Activated gamma-delta T cell treated with Interleukin-2 at 50 U/mL for 16 hours (primary cell): ENCODE data around the gene FUT3.

ENCODE experiments used
- DNase-seq: peaks from one replicate; pipeline ENCODE4 v3.0.0-alpha.2; 2020

The FUT3 gene

DNA sequence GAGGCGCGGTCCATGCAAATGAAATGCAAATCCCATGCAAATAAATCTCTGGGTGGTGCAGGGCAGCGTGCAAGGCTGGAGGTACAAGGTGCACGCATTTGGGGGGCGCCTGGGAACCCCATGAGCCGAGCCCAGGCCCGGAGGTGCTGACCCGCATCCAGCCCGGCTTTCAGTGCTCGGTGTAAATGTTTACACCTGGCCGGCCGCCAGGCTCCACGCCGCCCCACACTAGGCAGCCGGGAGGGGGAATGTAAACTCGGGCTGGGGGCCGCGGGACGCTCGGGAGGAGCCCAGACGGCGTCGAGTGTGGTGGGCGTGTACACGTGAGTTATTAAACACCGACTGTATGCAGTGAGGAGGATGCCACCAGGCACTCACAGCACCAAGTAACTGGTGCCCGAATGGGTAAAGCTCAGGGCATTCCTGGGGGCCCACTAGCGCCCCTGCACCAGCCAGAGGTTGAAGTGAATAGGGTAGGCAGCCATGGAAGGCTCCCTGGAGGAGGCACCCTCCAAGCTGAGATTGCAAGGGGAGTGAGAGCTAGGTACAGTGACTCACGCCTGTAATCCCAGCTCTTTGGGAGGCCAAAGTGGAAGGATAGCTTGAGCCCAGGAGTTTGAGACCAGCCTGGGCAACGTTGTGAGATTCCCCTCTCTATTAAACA is 28.9 kb downstream of the FUT3 start:
- DNase-seq = no peak

DNA sequence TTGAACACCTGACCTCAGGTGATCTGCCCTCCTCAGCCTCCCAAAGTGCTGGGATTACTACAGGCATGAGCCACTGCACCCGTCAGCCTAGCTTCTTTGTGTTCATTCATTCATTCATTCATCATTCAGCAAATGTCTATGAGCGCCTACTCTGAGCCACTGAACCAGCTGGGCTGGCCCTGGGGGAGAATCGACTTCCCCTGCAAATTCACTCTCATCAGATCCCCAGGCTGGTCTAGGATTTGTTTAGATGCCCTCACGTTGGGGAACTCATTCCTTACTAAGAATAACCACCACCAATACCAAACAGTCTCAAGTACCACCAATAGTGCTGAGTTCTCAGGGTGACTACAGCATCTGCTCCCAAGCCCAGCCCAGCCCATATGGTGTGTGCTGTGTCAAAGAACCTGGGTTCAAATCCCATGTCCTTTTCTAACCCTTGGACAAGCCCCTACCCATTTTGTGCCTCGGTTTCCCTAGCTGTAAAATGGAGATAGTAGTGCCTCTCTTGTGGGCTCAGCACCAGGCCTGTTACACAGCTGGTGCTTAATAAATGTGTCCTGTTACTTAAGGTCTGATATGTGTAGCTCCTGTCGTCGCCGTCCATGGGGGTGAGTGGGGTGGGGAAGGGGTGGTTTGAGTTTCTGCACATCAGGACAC is 29.6 kb downstream of the FUT3 start:
- DNase-seq = no peak

DNA sequence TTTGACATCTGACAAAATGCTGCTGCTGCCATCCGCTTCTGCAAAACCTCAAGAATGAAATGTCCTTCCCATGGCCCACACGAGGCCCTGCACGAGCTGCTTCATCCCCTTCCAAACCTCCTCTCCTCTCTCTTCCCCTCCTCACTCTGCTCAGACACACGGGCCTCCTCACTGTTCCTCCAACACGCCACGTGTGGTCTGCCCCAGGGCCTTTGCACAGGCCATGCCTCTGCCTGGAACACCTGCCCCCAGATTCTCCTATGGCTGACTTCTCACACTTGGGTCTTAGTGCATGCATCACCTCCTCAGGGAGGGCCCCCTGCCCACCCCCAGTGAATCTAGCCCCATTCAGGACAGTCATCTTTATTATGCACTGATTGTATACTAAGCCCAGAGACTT is 30.5 kb downstream of the FUT3 start:
- DNase-seq = no peak

DNA sequence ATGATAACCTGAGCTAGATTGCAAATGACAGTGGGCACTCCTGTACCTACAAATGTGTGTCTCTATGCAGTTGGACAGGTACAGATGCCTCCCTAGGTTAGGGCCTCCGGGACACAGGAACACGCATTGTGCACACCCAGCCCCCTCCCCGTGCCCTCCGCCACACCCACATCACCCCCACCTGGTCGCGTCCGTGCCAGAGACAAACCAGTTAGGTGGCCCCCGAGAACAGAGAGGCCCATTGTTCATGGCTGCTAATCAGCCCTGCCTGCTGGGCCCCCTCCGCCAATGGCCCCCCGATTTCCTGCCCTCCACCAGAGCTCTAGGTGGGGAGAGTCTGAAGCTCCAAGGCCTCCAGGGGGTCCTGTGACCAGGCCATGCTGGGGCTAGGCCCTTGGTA is 32.7 kb downstream of the FUT3 start:
- DNase-seq = no peak

DNA sequence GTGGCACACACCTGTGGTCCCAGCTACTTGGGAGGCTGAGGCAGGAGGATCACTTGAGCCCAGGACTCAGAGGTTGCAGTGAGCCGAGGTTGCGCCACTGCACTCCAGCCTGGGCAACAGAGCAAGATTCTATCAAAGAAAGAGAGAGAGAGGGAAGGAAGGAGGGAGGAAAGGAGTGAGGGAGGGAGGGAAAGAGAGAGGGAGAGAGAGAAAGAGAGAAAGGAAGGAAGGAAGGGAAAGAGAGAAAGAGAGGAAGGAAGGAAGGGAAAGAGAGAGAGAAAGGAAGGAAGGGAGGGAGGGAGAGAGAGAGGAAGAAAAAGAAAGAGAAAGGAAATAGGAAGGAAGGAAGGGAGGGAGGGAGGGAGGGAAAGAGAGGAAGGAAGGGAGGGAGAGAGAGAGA is 34.0 kb downstream of the FUT3 start:
- no peak for DNase-seq

DNA sequence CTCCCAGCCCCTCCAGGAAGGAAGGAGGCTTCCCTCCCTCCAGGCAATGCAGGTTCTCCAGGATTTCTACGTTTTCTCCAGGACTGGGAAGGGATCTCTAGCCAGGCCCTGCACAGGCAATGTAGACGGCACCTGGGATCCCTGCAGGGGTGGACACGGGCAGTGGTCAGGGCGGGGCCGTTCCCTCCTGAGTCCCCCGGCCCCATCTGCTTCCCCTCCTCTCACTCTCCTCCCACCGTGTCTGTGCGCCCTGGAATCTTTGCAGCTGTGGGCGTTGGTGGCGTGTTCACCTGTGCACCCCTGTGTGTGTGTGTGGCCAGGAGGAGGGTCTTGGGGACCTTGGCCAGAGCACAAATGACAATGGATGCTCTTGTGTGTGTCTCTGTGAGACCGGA is 36.4 kb downstream of the FUT3 start:
- DNase-seq = no peak

DNA sequence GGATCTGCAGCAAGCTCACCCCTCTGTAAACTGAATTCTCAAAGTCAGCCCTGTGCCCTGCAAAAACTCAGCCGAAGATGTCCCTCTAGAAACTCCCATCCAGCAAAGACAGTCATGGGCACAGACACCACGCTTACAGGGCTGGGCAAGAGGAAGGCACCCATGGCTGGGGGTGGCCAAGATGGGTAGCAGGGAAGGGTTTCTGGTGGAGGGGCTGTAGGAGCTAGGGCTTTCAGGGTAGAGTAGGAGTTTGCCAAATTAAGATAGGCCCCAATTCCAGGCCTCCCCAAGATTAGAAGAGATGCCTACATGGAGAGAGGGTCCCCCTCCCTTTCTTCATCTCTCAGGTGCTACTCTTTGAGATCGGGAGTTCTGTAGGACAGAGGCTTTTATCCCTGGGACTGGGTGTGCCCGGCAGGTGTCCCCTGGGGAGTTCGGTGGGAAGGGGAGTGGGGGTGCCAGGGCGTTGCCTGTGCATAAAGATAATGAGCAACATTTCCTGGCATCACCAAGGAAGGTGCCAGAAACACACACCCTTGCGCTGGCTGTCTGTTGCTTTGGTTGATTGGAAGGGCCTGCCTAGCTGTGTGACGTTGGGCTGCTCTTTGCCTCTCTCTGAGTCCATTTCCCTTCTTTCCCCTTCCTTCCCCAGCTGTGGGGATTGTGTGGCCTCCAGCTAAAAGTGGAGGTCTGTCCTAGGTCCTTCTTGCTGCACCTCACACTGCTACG is 37.0 kb downstream of the FUT3 start:
- no peak for DNase-seq

DNA sequence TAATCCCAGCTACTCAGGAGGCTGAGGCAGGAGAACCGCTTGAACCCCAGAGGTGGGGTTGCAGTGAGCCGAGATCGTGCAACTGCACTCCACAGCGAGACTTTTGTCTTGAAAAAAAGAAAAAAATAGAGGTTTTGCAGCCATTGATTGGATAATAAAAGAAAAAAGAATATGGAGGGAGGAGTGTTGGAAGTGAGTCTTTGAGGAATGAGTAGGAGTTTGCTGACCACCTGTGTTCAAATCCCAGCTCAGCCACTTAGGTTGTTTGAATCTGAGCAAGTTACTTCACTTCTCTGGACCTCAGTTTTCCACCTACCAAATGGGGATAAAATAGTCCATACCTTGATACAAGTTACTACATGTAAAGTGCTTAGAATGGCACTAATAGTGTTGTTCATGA is 40.1 kb downstream of the FUT3 start:
- DNase-seq = no peak

DNA sequence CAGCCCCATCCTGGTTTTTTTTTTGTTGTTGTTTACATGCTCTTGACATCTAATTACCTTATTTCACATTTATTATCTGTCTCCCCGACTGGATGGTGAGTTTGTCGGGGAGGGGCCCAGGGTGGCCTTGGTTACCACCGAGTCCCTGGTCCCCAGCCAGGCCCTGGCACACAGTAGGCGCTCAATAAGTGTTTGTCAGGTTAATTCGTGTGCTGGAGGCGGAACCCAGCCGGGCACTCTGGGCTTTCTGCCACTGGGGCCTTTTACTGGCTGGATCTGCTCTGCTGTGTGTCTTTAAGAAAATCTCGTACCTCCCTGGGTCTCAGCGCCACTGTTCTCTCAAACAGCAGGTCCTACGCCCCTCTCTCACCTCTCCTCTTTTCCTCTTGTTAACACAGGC is 41.8 kb downstream of the FUT3 start:
- DNase-seq = no peak

DNA sequence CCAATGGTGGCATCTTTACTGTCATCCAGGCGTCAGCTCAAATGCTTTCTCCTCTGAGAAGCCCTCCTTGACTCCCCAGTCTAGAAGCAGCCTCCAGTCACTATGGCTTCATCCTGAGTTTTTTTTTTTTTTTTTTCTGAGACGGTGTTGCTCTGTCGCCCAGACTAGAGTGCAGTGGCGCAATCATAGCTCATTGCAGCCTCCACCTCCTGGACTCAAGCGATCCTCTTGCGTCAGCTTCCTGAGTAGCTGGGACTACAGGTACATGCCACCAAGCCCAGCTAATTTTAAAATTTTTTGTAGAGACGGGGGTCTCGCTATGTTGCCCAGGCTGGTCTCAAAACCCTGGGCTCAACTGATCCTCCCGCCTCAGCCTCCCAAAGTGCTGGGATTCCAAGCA is 42.2 kb downstream of the FUT3 start:
- no peak for DNase-seq

DNA sequence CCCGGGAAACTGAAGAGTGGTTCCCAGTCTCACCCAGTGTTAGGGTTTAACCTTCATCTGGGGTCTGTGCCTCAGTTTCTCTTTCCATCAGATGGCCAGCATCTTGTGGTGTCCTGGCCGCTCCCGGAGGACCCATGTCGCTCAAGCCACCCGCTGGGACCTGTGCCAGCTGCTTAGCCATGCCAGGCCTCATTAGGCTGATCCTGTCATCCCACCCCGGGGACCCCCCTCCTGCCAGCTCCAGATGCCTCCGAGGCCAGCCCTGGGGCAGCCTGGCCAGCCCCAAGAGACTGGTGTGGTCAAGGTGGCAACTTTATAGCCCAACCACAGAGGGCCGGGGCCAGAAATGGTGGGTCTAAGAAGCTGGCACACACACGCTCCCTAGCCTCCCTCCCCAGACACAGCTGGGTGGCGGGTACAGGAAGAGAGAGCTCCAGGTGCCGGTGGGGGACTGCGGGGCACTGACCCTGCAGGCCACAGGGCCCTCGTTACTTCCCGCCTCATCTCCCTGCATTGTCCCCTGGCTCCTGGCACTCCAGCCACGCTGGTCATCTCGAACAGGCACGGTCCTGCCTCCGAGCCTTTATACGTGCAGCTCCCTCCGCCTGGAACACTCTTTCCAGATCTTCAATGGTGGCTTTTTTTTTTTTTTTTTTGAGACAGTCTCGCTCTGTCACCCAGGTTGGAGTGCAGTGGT is 43.0 kb downstream of the FUT3 start:
- no peak for DNase-seq

DNA sequence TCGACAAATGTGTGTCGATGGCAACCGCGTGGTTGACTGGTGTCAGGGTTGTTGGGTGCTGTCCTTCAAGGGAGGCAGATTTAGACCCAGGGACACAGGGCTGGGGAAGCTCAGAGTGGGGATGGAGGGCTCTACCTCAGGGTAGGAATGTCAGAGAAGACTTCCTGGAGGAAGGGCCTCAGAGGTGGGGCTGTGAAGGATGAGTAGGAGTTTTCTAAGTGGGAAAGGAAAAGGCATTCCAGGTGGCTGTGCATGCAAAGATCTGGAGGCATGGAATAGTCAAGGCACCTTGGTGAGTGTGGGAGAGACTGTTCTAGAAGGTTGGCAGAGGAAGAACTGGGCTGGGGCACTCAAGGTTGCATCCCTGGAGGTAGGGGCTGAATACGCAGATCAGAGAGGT is 44.3 kb downstream of the FUT3 start:
- no peak for DNase-seq

DNA sequence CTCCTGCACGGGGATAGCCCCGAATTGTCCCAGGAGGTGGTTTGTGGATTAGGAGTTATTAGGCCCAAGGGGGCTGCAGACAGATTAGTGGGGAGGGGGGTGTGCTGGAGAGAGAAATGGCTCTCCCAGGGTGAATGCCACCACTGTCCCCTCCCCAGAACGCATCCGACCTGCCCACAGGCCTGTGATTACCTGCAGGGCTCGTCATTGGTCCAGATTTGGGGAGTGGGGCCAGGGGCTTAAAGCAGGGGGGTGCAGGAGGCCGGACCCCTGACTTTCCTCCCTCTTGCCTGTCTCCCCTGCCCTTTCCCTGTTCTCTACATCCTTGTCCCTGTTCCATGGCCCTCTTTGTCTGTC is 45.1 kb downstream of the FUT3 start:
- no peak for DNase-seq

DNA sequence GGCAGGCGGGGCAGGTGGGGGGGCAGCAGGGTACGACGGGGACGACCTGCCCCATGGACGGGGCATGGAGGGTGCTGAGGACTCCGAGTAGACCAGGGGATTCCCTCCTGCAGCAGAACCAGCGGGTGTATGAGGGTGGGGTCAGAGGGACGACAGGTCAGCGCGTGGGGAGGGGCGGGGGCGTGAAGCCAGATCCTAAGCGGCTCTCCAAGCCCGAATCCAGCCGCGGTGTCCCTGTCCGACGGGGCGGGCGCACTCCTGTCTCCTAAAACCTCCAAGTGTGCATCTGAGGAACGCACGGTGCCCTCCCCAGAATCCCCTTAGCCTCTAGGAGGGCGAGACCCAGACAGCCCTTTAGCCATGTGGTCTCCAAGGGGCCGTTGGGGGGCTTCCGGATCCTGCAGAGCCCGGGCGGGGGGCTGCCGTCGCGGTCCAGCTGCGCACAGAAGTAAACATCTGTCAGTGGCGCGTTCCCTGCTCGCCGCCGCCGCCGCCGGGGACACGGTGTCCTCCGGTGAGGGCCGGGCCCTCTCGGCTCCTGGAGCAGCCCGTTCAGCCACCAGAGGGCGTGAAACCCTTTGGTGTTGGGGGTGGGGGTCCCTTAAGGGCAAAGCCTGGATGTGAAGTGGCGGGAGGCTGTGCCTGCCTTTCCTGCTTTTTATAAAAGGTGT is 45.7 kb downstream of the FUT3 start:
- peak; percentile 60 for DNase-seq

DNA sequence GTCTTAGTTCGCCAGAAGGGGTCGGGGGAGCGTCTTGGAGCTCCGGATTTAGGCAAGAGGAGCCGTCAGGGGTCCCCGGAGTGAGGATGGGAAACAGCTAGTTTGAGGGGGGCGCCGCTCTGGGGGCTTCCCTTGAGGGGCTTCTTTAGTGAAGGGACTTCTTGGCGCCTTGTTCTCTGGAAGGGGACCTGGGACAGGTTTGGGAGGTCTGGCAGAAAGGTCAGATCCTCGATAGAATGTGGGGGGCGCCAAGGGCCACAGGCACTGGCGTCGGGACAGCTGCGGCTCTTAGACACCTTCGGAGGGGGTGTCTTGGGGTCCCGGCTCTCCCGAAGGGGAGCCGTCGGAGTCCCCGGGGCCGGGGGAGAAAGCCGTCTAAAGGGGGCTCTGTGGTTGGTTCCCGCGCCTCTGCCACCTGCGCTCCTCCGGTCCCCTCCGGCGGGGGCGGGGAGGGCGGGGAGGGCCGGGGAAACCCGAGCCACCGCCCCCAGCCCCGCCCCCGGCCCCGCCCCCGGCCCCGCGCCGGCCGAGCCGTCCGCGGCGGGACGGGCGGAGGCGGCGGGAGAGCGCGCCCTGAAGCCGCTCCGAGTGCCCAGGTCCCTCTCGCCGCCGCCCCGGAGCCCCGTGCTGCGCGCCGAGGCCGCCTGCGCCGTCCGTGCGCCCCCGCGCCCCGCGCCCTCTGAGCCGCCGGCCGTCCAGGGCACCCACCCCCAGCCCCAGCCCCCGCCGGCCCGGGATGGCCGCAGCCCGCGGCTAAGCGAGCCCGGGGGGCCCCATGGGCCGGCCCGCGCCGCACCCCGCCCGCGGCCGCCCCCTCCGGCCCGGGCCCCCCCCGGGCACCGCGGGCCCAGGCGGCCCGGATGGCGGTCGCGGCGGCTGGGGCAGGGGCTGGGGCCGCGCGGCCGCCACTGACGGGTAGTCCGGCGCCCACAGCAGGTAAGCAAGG is 46.5 kb downstream of the FUT3 start, which contains the start of gene NRTN:
TSS of gene NRTN (plus strand) at position 552 of the 946 bp plus-strand sequence. CDS start 19,099 bp downstream, outside the sequence.
- DNase-seq = peak; percentile 35

DNA sequence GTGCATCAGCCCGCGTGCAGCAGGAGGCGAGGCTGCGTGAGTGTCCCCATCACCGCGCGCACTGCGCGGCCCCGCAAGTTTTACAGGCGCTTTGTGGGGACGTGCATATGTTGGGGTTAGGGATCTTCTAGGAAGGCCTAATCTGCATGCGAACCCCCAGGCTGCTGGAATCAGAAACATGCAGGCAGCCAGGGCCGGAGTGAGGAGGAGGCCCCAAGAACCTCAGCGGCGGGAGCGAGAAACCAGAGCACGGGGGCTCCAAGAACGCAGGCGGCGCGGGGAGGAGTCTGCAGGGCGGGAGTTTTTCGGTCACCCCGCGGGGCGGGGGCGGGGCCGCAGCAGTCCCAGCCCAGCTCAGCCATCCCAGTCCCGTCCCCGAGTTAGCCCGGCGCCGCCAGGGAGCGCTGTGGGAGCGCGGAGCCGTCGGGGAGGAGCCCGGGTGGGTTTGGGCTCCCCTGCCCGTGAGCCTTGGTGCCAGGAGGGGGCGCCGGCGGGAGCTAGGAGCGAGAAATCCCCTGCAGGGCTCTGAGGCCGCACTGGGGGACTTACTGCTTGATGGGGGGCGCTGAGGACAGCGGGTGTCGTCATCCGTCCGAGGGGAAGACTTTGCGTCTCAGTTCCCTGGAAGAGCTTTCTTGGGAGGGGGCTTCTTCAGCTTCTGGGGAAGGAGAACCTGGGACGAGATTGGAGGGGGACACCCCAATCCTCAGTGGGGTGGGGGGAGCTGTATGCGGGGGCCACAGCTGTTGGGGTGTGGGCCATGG is 47.3 kb downstream of the FUT3 start:
- peak; percentile 88 for DNase-seq

DNA sequence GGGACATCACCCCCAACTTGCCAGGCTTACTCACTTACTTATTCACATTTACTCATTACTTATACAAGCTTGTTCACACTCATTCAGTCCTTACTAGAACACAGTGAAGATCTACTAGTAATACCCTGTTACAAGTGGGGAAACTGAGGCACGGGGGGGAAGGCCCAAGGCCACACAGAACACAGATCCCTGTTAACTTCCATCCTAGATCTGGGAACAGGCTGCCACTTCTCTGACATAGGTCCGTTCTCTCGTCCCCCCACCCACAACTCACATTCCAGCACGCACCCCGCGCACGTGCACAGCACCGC is 47.9 kb downstream of the FUT3 start:
- DNase-seq = no peak

DNA sequence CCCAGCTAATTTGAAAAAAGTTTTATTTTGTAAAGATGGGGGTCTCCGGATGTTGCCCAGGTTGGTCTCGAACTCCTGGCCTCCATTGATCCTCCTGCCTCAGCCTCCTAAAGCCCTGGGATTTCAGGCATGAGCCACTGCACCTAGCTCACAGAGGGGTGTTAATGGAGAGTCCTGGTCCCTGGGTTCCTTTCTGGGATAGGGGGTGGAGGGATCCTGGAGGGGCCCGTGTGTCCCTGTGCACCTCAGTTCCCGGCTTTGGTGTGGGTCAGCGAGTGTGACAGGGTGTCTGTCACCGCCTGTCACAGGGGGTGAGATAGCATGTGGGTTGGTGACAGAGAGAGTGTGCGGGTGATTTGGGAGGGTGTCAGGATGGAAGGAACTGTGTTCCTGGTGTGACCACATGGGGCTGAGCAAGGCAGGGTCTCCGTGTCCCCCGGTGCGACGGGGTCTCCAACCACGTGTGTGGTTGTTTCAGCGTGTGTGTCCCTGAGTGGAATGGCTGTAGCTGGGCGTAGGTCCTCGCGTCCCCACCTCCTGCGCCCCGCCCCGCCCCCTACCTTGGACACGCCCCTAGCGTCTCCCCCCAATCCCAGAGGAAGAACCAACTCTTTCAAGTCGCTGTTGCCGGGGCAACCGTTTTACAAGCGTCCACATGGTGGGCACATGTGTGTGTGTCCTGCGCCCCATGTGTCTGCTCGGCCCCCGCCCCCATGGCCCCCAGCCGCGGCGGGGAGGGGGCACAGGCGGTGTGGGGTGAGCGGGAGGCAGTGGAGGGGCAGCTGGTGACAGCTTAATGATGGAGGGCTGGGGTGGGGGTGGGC is 49.2 kb downstream of the FUT3 start:
- DNase-seq = no peak

DNA sequence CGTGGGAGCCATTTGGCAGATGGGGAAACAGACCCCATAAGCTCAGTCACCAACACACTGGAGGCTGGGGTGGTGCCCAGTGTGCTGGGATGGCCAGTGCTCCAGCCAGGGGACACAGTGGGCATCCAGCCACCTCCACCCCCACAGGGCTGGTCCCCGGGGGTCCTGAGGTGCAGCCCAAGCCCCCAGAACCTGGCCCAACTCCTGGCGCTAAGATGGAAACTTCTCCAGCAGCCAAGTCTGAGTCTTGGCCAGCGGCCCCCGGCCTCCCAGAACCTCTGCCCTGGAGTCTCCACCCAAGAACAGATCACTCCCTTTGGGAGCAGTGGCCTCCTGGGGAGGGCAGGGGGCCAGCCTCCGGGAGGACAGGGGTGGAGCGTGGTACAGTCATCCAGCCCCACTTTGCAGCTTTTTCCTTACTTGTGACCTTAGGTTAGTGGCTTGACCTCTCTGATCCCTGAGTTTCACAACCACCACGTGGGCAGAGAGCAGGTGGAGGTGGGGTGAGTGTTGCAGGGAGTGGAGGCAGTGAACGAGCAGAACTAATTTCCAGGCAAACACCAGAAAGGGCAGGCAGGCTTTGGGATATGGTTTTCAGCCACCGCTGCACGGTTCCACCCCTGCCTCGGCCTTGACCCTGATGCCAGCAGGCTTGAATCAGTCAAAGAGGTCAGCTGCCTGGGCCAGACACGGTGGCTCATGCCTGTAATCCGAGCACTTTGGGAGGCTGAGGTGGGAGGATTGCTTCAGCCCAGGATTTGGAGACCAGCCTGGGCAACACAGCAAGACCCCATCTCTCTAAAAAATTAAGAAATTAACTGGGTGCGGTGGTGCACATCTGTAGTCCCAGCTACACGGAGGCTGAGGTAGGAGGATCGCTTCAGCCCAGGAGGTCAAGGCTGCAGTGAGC is 50.6 kb downstream of the FUT3 start:
- DNase-seq = no peak
